ENCODE results near the gene TMEM244. TPM values are rescaled to one million over a fixed set of nuclear protein-coding genes. Genes with fewer than 3 reads are reported as not detected.
"Not testable (repeated sequence)": the region's sequence is repeated elsewhere in the genome, so short reads cannot be mapped to it uniquely, and the experiment has no call there.

TMEM244 gene
- total RNA-seq, 1 experiment from 2014 or later, result 4.2 TPM

DNA sequence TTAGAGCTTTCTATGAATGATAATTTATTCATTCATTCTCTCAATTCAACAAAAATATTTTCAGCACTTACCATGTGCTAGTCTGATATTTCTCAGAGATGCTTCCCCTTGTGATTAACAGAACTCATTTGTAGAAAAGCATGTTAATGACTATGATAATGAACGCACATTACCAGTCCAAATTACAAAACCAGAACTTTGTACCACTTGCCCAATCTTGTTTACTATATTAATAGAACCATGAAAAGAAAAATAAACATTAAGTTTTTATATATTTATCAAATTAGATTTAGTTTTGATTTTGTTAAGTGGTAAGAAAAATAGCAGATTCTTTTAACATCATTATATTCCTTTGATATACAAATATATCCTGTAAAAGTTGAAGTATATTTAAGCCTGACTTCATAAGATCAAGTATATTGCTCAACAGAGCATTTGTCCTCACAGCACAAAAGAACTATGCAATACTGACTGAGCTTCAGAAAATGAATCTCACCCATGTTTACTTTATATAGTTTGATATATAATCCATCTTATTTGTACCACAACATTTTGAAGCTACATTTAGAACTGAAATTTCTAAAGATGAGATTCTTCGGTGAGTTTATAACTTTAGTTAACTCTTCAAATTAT is 48.9 kb downstream of the TMEM244 start:
- no peak for DNase-seq (ENCODE audit: low read depth)

DNA sequence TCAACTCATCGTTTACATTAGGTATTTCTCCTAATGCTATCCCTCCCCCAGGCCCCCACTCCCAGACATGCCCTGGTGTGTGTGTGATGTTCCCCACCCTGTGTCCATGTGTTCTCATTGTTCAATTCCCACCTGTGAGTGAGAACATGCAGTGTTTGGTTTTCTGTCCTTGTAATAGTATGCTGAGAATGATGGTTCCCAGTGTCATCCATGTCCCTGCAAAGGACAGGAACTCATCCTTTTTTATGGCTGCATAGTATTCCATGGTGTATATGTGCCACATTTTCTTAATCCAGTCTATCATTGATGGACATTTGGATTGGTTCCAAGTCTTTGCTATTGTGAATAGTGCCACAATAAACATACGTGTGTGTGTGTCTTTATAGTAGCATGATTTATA is 54.0 kb downstream of the TMEM244 start:
- DNase-seq (ENCODE audit: low read depth), result not testable (repeated sequence)

DNA sequence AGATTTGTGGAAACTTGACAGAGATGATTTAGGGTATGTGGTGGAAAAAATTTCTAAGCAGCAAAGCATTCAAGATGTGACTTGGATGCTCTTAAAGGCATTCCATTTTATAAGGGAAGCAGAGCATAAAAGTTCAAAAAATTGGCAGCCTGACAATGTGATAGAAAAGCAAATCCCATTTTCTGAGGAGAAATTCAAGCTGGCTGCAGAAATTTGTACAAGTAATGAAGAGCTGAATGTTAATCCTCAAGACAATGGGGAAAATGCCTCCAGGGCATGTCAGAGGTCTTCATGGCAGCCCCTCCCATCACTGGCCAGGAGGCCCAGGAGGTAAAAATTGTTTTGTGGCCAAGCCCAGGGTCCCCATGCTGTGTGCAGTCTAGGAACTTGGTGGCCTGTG is 58.2 kb downstream of the TMEM244 start:
- not testable (repeated sequence) for DNase-seq (ENCODE audit: low read depth)

DNA sequence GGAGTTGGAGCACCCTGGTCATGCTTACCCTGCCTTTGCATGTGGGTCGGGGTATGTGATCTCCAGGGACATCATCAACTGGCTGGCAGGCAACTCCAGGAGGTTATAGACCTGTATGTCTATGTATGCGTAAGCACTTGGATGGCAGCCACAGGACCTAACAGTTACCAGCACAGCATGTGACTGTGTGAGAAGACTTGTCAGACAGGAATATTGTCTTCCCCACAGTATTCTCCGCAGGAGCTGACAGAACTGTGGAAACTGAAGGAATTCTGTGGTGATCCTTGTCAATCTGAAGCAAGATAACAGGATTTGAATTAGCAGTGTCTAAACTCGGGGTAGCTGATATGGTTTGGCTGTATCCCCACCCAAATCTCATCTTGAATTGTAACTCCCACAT is 59.2 kb downstream of the TMEM244 start:
- DNase-seq (ENCODE audit: low read depth), result peak; percentile 33

DNA sequence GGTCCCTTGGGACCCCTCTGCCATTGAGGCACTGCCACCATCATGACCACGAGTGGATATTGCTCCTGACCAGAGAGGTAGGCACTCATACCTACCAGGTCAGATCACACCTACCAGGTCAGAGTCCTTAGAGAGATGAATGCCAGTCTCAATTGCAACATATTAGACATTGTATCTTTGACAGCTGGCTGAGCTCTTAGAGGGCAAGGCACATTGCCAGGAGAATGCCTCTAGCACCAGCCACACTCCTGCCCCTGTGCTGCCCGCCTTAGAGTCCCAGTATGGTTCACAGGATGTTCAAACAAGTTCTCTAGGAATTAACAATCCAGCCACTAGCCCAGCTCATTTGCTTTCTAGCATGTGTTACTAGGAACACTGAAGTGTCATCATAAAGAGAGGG is 65.9 kb downstream of the TMEM244 start:
- peak; percentile 5 for DNase-seq (ENCODE audit: low read depth)

DNA sequence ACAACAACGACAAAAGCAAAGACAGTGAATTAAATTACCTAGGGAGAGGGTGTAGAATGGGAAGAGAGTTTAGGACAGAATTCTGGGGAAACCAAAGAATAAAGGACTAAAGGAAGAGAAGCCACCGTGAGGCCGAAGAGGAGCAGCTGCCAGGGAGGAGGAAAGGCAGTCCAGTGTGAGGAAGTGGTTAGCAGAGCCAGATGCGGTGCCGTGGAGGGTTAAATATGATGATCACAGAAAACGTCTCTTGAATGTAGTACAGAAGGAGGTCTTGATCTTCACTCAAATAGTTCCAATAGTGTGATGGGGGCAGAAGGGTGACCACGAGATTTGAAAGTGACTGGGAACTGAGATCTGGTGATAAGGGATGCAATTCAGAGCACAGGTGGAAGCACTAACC is 67.7 kb downstream of the TMEM244 start:
- DNase-seq (ENCODE audit: low read depth), result no peak

DNA sequence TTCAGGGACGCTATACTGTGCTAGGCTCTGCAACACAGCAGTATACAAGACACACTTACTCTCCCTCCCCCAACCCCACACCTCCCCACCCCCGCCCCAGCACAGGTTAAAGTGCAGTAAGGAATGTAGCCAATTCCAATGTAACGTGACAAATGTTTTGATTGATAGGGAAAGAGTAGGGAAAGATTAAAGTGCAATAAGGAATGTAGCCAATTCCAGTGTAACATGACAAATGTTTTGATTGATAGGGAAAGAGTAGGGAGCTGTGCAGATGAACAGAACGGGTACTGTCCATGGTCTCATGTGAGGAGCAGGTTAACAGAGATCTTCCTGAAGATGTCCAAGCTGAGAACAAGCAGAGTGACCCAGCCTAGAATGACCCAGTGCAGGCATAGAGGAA is 69.1 kb downstream of the TMEM244 start:
- DNase-seq (ENCODE audit: low read depth), result no peak

DNA sequence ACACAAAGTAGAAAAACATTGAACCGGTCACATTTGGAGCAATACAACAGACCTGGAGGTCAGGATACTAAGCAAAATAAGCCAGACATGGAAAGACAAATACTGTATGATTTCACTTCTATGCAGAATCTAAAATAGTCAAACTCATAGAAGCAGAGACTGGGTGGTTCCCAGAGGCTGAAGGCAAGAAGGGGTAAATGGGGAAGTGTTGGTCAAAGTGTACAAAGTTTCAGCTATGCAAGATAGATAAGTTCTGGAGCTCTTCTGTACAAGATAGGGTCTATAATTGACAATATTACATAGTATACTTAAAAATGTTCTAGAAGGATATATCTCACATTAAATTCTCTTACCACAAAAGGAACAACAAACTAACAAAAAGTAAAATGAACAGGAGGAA is 70.3 kb downstream of the TMEM244 start:
- DNase-seq (ENCODE audit: low read depth), result no peak

DNA sequence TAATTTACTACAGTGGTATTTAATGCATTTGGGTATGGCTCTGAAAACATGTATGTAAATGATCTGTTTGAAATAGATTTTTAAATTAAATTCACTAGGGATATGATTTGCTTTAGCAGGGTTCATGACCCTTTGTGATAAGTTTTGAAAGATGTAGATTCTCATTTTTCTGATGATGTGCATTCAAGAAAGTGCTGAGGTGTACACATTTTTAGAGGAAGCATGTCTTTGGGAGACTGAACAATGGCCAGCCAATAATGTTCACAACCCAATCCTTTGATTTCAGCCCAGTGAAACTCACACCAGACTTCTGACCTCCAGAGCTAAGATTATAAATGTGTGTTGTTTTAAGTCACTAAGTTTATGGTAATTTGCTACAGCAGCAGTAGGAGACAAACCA is 71.1 kb downstream of the TMEM244 start:
- DNase-seq (ENCODE audit: low read depth), result no peak

DNA sequence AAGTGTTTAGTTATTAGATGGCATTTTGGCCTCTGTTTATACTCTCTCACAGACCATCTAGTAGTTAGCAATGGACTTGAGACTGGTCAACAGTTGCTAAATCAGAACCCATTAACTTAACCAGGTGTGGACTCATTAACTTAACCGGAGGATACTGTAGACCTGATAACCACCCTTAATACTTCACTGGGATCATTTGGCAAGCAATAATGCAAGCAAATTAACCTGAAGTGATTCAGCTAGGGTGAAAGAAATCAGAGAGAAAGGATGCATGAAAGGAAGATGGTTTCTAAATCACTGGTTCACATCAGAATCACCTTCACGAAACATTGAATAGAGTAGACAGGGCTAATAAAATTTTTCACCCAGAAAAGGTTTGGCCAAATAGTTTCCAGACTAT is 73.3 kb downstream of the TMEM244 start:
- no peak for DNase-seq (ENCODE audit: low read depth)

DNA sequence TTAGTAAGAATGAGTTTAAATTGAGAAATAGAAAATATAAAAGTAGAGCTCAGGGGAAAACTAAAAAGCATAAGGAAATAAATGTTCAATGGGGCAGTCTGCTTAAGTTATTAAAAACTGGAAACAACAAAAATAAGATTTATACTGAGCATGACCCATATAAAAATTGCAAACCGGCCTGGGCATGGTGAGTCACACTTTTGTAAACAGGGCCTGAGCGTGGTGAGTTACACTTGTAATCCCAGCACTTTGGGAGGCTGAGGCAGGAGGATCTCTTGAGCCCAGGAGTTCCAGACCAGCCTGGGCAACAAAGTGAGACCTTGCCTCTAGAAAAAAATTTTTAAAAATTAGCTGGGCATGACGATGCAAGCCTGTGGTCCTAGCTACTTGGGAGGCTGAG is 74.6 kb downstream of the TMEM244 start:
- DNase-seq (ENCODE audit: low read depth), result no peak

DNA sequence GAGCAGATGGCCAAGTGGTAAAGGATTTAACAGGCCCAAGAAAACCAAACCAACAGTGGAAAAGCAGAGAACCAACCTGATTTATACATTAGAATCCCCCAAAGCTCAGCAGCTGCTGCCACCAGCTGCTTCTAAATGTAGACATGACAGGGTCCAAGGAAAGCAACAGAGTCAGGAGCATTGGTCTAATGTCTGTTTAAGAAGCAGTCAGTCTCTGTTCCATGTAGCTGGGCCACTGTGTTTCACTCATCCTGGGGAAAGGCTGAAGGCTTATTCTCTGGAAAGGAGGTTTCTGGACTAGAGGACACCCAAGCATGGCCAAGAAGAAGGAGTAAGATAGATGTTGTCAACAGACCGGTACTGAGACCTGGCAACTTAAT is 75.4 kb downstream of the TMEM244 start:
- no peak for DNase-seq (ENCODE audit: low read depth)

DNA sequence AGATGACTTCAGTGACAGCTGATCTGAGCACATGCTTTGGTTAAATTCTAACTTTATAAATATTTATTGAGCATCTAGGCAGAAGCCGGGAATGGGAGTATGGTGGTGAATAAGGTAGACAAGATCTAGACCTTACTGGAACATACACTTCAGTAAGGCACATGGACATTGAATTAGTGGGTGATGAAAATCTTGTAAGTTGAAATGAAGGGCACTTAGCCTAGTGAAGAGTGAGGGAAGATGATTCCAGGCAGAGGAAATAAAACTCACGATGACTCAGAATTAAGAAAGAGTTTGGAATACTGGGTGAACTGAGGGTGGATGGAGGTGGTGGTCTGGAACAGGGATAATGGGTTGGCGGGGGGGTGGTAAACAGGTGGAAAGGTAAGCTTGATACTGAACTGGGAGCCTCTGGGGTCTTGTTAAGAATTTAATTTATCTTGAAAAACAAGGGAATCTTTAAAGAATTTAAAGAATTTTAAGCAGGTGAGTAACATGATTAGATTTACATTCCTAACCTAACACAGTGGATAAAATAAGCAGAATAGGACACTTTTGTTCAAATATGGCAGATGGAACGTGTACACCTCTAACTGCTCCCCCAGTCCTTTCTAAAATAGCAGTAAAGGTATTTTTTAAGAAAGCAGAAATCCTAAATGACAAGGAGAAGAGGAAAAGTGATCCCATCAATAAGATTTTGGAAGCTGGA is 75.9 kb downstream of the TMEM244 start:
- no peak for DNase-seq (ENCODE audit: low read depth)

Other genes starting within 250 kb of the TMEM244 start
- 37.1 and 47.5 TPM in 2 replicates for gene ARHGAP18, start 151.1 kb downstream of the TMEM244 start, total RNA-seq (2014; rRNA removed; shearing (Covaris generic))
- gene L3MBTL3, start 157.3 kb upstream of the TMEM244 start, total RNA-seq (2014; rRNA removed; shearing (Covaris generic)), result 3.1 and 3.7 TPM in 2 replicates